ENCODE measurements around the gene SDK1.

DNA sequence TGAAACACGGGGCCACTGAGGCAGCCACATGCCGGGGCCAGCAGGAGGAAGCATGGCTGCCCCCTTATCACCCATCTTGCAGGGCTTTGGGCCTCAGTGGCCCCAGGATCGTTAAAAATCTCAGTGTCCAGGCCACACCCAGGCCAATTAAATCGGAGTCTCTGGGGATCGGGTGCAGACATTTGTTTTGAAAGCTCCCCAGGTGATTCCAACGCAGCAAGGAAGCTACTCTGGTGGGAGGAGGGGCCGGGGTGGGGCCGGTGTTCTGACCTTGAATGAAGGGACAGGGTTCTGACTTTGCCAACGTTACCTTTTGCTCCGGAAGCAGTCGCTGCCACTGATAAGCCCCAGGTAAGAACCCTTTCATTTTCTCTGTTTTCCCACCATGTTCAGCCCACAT, 968.7 kb downstream of the SDK1 start:
- TF ChIP-seq ZNF404 (tag by site-specific recombination; IDR thresholded peaks at IDR 0.05) (no peak), CTCF (tag by site-specific recombination; IDR thresholded peaks at IDR 0.05) (no peak), ZNF670 (tag by site-specific recombination; IDR thresholded peaks at IDR 0.05; ENCODE audit: low read depth) (no peak), ZBTB17 (tag by site-specific recombination; IDR thresholded peaks at IDR 0.05) (no peak), ZBTB7A (tag by site-specific recombination; IDR thresholded peaks at IDR 0.05; ENCODE audit: low read depth) (no peak), ZNF830 (tag by site-specific recombination; IDR thresholded peaks at IDR 0.05; ENCODE audit: low read depth) (no peak), KLF8 (tag by site-specific recombination; IDR thresholded peaks at IDR 0.05) (no peak)
- TF ChIP-seq, protein P1, sequence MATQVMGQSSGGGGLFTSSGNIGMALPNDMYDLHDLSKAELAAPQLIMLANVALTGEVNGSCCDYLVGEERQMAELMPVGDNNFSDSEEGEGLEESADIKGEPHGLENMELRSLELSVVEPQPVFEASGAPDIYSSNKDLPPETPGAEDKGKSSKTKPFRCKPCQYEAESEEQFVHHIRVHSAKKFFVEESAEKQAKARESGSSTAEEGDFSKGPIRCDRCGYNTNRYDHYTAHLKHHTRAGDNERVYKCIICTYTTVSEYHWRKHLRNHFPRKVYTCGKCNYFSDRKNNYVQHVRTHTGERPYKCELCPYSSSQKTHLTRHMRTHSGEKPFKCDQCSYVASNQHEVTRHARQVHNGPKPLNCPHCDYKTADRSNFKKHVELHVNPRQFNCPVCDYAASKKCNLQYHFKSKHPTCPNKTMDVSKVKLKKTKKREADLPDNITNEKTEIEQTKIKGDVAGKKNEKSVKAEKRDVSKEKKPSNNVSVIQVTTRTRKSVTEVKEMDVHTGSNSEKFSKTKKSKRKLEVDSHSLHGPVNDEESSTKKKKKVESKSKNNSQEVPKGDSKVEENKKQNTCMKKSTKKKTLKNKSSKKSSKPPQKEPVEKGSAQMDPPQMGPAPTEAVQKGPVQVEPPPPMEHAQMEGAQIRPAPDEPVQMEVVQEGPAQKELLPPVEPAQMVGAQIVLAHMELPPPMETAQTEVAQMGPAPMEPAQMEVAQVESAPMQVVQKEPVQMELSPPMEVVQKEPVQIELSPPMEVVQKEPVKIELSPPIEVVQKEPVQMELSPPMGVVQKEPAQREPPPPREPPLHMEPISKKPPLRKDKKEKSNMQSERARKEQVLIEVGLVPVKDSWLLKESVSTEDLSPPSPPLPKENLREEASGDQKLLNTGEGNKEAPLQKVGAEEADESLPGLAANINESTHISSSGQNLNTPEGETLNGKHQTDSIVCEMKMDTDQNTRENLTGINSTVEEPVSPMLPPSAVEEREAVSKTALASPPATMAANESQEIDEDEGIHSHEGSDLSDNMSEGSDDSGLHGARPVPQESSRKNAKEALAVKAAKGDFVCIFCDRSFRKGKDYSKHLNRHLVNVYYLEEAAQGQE (tag by site-specific recombination; IDR thresholded peaks at IDR 0.05) = no peak

All from HEK293 (cell line).